HepG2 (cell line): ENCODE data around the gene TMEM59. TPM values are rescaled to one million over a fixed set of nuclear protein-coding genes. Genes with fewer than 3 reads are reported as not detected.

Experiments
- ATAC-seq: fragments of 200-7000 bp; cut with Tn5 transposase; 3 replicates; pipeline ENCODE4 v1.9.1; 2020; ENCODE audit warnings: mild to moderate bottlenecking, moderate library complexity
- BruUV-seq: library from RNA; stranded (reverse); fragments of 400-500 nt; replicated peaks from 2 replicates; lab custom pipeline; 2021; lab: Mats Ljungman, UMichigan
- CTCF ChIA-PET: fragments of 300-600 bp; formaldehyde crosslinking; extraction: SDS; loops from one replicate; lab custom pipeline; 2021; ENCODE audit warnings: low total read pairs, inconsistent platforms, low intra/inter-chr PET ratio; lab: Yijun Ruan, JAX
- POLR2A ChIA-PET: fragments of 350-600 bp; sonication (Branson Sonifier 250); formaldehyde crosslinking; loops from one replicate; lab custom pipeline; 2020; ENCODE audit warnings: antibody characterized with exemption, inconsistent platforms; lab: Yijun Ruan, JAX
- DNase-seq: peaks from one replicate; pipeline ENCODE4 v3.0.0-alpha.2; 2015; ENCODE audit warnings: low spot score
- FAIRE-seq: peaks from 3 replicates; lab custom pipeline; 2011; peaks lifted over from hg19 to GRCh38; lab: Jason Lieb, UNC
- H2AFZ ChIP-seq: one replicate; pipeline ENCODE4 v1.6.1; 2011; ENCODE audit warnings: low read length, inconsistent platforms
- H3K27ac ChIP-seq: fragments of 300-600 bp; 3 replicates; pipeline ENCODE4 v1.8.0; 2011; ENCODE audit warnings: mixed run types, mild to moderate bottlenecking, mixed read lengths, low read length, inconsistent platforms; ENCODE audit not compliant: insufficient read depth; ENCODE audit errors: extremely low read length
- H3K27me3 ChIP-seq, 2 experiments: fragments of 200-600 bp in 1 of 2; 2 replicates in 1 of 2; 3 replicates in 1 of 2; pipeline versions ENCODE4 v1.6.0 to v1.8.0; 2011; ENCODE audit warnings: low read length in 2 of 2, mild to moderate bottlenecking in 2 of 2, moderate library complexity in 2 of 2, inconsistent platforms in 1 of 2; ENCODE audit not compliant: insufficient read depth in 2 of 2, control insufficient read depth in 1 of 2
- H3K36me3 ChIP-seq, 2 experiments: fragments of 200-600 bp in 1 of 2; replicated peaks in 1 of 2; 2 replicates in 1 of 2; 3 replicates in 1 of 2; pipeline versions ENCODE4 v1.5.1 to v1.8.0; 2011; ENCODE audit warnings: low read length in 2 of 2, inconsistent platforms in 1 of 2; ENCODE audit not compliant: insufficient read depth in 2 of 2, control insufficient read depth in 1 of 2
- H3K4me1 ChIP-seq: 2 replicates; pipeline ENCODE4 v1.5.1; 2012; ENCODE audit warnings: low read length, inconsistent platforms; ENCODE audit not compliant: insufficient read depth
- H3K4me2 ChIP-seq: 2 replicates; pipeline ENCODE4 v1.6.0; 2011; ENCODE audit warnings: low read depth, low read length, inconsistent platforms
- H3K4me3 ChIP-seq, 3 experiments: fragments of 200-600 bp in 1 of 3; sonication (generic), shearing (Covaris generic) in 1 of 3; replicated peaks in 1 of 3; 2 replicates each; pipeline ENCODE4 v1.5.1; 2011 to 2016; ENCODE audit warnings: low read length in 3 of 3, inconsistent platforms in 2 of 3, low read depth in 2 of 3, mild to moderate bottlenecking in 2 of 3, control low read depth in 1 of 3, mixed read lengths in 1 of 3; ENCODE audit not compliant: insufficient read depth in 1 of 3
- H3K79me2 ChIP-seq: one replicate; pipeline ENCODE4 v1.6.1; 2011; ENCODE audit warnings: low read length, inconsistent platforms; ENCODE audit not compliant: insufficient read depth
- H3K9ac ChIP-seq: 2 replicates; pipeline ENCODE4 v1.6.0; 2011; ENCODE audit warnings: mild to moderate bottlenecking, low read depth, low read length, inconsistent platforms; ENCODE audit not compliant: insufficient read depth
- H3K9me3 ChIP-seq: 2 replicates; pipeline ENCODE4 v1.5.1; 2012; ENCODE audit warnings: mild to moderate bottlenecking, low read length
- H4K20me1 ChIP-seq: 2 replicates; pipeline ENCODE4 v1.6.0; 2011; ENCODE audit warnings: inconsistent platforms, mild to moderate bottlenecking, low read length, moderate library complexity; ENCODE audit not compliant: insufficient read depth
- AGO1 ChIP-seq: fragments of 200-400 bp; formaldehyde crosslinking; IDR thresholded peaks from 2 replicates; pipeline ENCODE4 v1.6.1; 2017; ENCODE audit warnings: mild to moderate bottlenecking, low read depth, low read length, moderate library complexity; ENCODE audit not compliant: poor library complexity, severe bottlenecking
- DNMT1 ChIP-seq: sonication (generic); formaldehyde crosslinking; IDR thresholded peaks from 2 replicates; pipeline ENCODE4 v1.5.1; 2020; ENCODE audit warnings: mild to moderate bottlenecking, missing genetic modification reagents
- E2F2 ChIP-seq: sonication (generic); formaldehyde crosslinking; IDR thresholded peaks from 2 replicates; pipeline ENCODE4 v1.4.0; 2020; ENCODE audit warnings: missing genetic modification reagents, borderline replicate concordance
- FOXA1 ChIP-seq, 2 experiments: fragments of 450-650 bp in 1 of 2; sonication (generic) in 1 of 2; formaldehyde crosslinking in 1 of 2; IDR thresholded peaks; 2 replicates each; pipeline versions ENCODE4 v1.4.0 to v1.6.1; 2016 to 2020; ENCODE audit warnings: missing genetic modification reagents in 1 of 2
- GLMP ChIP-seq: sonication (generic); formaldehyde crosslinking; IDR thresholded peaks from 2 replicates; pipeline ENCODE4 v1.9.0; 2021; ENCODE audit warnings: missing genetic modification reagents, mild to moderate bottlenecking, borderline replicate concordance
- HMG20B ChIP-seq: conservative IDR thresholded peaks from 2 replicates; pipeline ENCODE4 v1.6.1; 2016; ENCODE audit warnings: missing genetic modification reagents, missing compliant biosample characterization
- JUND ChIP-seq: sonication (generic); formaldehyde crosslinking; IDR thresholded peaks from 2 replicates; pipeline ENCODE4 v1.8.0; 2022; ENCODE audit warnings: mild to moderate bottlenecking, missing genetic modification reagents
- KAT7 ChIP-seq: IDR thresholded peaks from 2 replicates; pipeline ENCODE4 v1.6.1; 2018; ENCODE audit warnings: borderline replicate concordance, missing compliant biosample characterization
- MIER3 ChIP-seq: IDR thresholded peaks from 2 replicates; pipeline ENCODE4 v1.6.1; 2016; ENCODE audit warnings: missing compliant biosample characterization, borderline replicate concordance
- MXD4 ChIP-seq: IDR thresholded peaks from 2 replicates; pipeline ENCODE4 v1.6.1; 2016; ENCODE audit warnings: mild to moderate bottlenecking, missing biosample characterization, missing genetic modification reagents
- MXI1 ChIP-seq: IDR thresholded peaks from 3 replicates; pipeline ENCODE4 v1.6.1; 2012; ENCODE audit warnings: low read depth, low read length, inconsistent platforms, borderline replicate concordance
- ZBTB3 ChIP-seq: sonication (generic); formaldehyde crosslinking; IDR thresholded peaks from 2 replicates; pipeline ENCODE4 v1.4.0; 2020; ENCODE audit warnings: low read depth, mild to moderate bottlenecking, moderate library complexity, missing genetic modification reagents, borderline replicate concordance
- ZFP91 ChIP-seq: sonication (generic); formaldehyde crosslinking; IDR thresholded peaks from 2 replicates; pipeline ENCODE4 v1.9.0; 2022; ENCODE audit warnings: missing genetic modification reagents, mild to moderate bottlenecking, borderline replicate concordance
- ZMYM4 ChIP-seq: sonication (generic); formaldehyde crosslinking; IDR thresholded peaks from 2 replicates; pipeline ENCODE4 v1.8.1; 2023; ENCODE audit warnings: mild to moderate bottlenecking, missing genetic modification reagents
- ZNF335 ChIP-seq: sonication (generic); formaldehyde crosslinking; IDR thresholded peaks from 2 replicates; pipeline ENCODE4 v1.4.0; 2020; ENCODE audit warnings: missing genetic modification reagents
- ZNF441 ChIP-seq: sonication (generic); formaldehyde crosslinking; IDR thresholded peaks from 2 replicates; pipeline ENCODE4 v1.7.0; 2021; ENCODE audit warnings: missing genetic modification reagents, borderline replicate concordance
- ZNF691 ChIP-seq: sonication (generic); formaldehyde crosslinking; IDR thresholded peaks from 2 replicates; pipeline ENCODE4 v1.4.0; 2020; ENCODE audit warnings: missing genetic modification reagents, low read depth, mild to moderate bottlenecking, borderline replicate concordance
- WGBS: methylation state at CpG from one replicate; pipeline ENCODE4 v1.1.6; 2017; ENCODE audit warnings: low lambda C conversion rate; 5-methylcytosine and 5-hydroxymethylcytosine counted together
- in situ Hi-C: cut with HindIII; loops from 2 replicates; pipeline ENCODE4 v1.10.0; 2017; ENCODE audit warnings: low pct_unique_long_range_greater_than_20kb; ENCODE audit not compliant: extremely low pct_ligation_motif_present
- intact Hi-C: fragments of 100-400 bp; cut with micrococcal nuclease; formaldehyde crosslinking; loops from one replicate; pipeline ENCODE4 v1.10.0; 2022; ENCODE audit not compliant: unreplicated experiment
- polyA plus RNA-seq, 8 experiments: library from polyadenylated mRNA; depleted of rRNA in 3 of 8; stranded (reverse) in 7 of 8; unstranded in 1 of 8; fragments of >200 nt; fragmentation: Illumina TruSeq in 4 of 8; extraction: Trizol in 4 of 8; gene quantifications; 2 replicates each; pipeline versions ENCODE4 v1.2.1 to v1.2.3, GENCODE V29; 2011 to 2016; ENCODE audit warnings: low read depth in 4 of 8, missing spikeins in 1 of 8, mixed read lengths in 1 of 8; ENCODE audit not compliant: insufficient read depth in 1 of 8
- total RNA-seq, 5 experiments: library from RNA; depleted of rRNA; stranded (reverse); fragments of >200 nt; fragmentation: Illumina TruSeq; extraction: Trizol; gene quantifications; 2 replicates each; pipeline ENCODE4 v1.2.3, GENCODE V29; 2016; ENCODE audit warnings: low read depth in 1 of 5

Gene TMEM59
- total and polyA plus RNA-seq, 2 of the 13 experiments (the other 11 are each of a cell fraction or from before 2014, with no cell fraction given), result 147 to 363 TPM

- no peak for FAIRE-seq
- DNase-seq, result no peak
- TF ChIP-seq MIER3 (CRISPR knock-in tag) (no peak), ZNF335 (CRISPR knock-in tag) (no peak), ZNF441 (CRISPR knock-in tag) (no peak), MXD4 (CRISPR knock-in tag) (no peak), GLMP (CRISPR knock-in tag) (no peak), ZMYM4 (CRISPR knock-in tag) (no peak), FOXA1 (IDR thresholded peaks at IDR 0.05) (no peak), FOXA1 (CRISPR knock-in tag; IDR thresholded peaks at IDR 0.05) (no peak), ZNF691 (CRISPR knock-in tag) (no peak), KAT7 (no peak), MXI1 (no peak), ZFP91 (CRISPR knock-in tag) (no peak), JUND (no peak), AGO1 (no peak), DNMT1 (CRISPR knock-in tag) (no peak), ZBTB3 (CRISPR knock-in tag) (no peak), HMG20B (no peak), E2F2 (no peak)
Observed at GRCh38 chr1:54088385-54088784, 35.4 kb upstream of the TMEM59 start.

More at GRCh38 chr1:54088385-54088784, 35.4 kb upstream of the TMEM59 start:
- CTCF ChIA-PET, result no interaction called here
- Histone ChIP-seq H3K36me3 (no peaks in the 10 kb centered on the region; a peak in 1 of 5 replicates), H3K4me1 (peaks cover 9% of the 10 kb centered on the region; the same call in 1 of the 2 replicates), H3K4me3 (no peak overlapping the region), H3K27me3 (no peaks in the 10 kb centered on the region), H3K79me2 (no peaks in the 10 kb centered on the region), H4K20me1 (no peaks in the 10 kb centered on the region), H3K9ac (no peak overlapping the region), H3K9me3 (no peaks in the 10 kb centered on the region), H3K27ac (no peak overlapping the region), H2AFZ (no peak overlapping the region), H3K4me2 (no peak overlapping the region)
- in situ Hi-C loops, result no loop called here
- WGBS, result 95% methylated on average over 5 of the region's 5 CpGs
- POLR2A ChIA-PET, result no interaction called here
- BruUV-seq, result no TSS peak
- intact Hi-C loops, result no loop called here
- ATAC-seq, result no peak
